T-helper 1 cell (primary cell): ENCODE measurements around the gene ZNF275.
"Not testable (repeated sequence)": the region's sequence is repeated elsewhere in the genome, so short reads cannot be mapped to it uniquely, and the experiment has no call there.

Experiments
- DNase-seq, 5 donors: peaks; one replicate each; pipeline ENCODE4 v3.0.0-alpha.2; 2012 to 2020

The ZNF275 gene

GRCh38 chrX:153388722-153389459 lies 54.9 kb downstream of the ZNF275 start:
- DNase-seq, result no peak

GRCh38 chrX:153389460-153389768 lies 55.5 kb downstream of the ZNF275 start:
- DNase-seq, result not testable (repeated sequence)

GRCh38 chrX:153392642-153393321 lies 58.8 kb downstream of the ZNF275 start:
- DNase-seq, result no peak

GRCh38 chrX:153394612-153395011 lies 60.7 kb downstream of the ZNF275 start:
- DNase-seq, result no peak

GRCh38 chrX:153395613-153396319 lies 61.8 kb downstream of the ZNF275 start:
- DNase-seq, result no peak

GRCh38 chrX:153396320-153397195 lies 62.6 kb downstream of the ZNF275 start:
- no peak for DNase-seq

GRCh38 chrX:153397256-153397960 lies 63.5 kb downstream of the ZNF275 start:
- DNase-seq, result no peak

- DNase-seq, result no peak
Observed at GRCh38 chrX:153398275-153398960, 64.5 kb downstream of the ZNF275 start.

- DNase-seq, result peak in 3 of 5 donors; percentile 35 to 40 (median 37)
Observed at GRCh38 chrX:153400146-153401132, 66.5 kb downstream of the ZNF275 start.

- no peak for DNase-seq
Observed at GRCh38 chrX:153401133-153401764, 67.3 kb downstream of the ZNF275 start, which contains the start of gene PNMA6E. TSS of gene PNMA6E (minus strand) at chrX:153401350. CDS start at chrX:153398849, 2,501 bp downstream.
